Karpas-422 (cell line): ENCODE measurements around the gene HERPUD1. TPM values are rescaled to one million over a fixed set of nuclear protein-coding genes. Genes with fewer than 3 reads are reported as not detected.
"Not testable (repeated sequence)": the region's sequence is repeated elsewhere in the genome, so short reads cannot be mapped to it uniquely, and the experiment has no call there.

Experiments used
- DNase-seq: peaks from one replicate; pipeline ENCODE4 v3.0.0-alpha.2; 2015
- H2AFZ ChIP-seq: fragments of 200-600 bp; sonication (generic); 2 replicates; pipeline ENCODE4 v1.6.1; 2014; ENCODE audit warnings: antibody characterized with exemption, low read length, mixed read lengths
- H3K27ac ChIP-seq: fragments of 200-600 bp; sonication (generic); 2 replicates; pipeline ENCODE4 v1.5.1; 2014; ENCODE audit warnings: mild to moderate bottlenecking, low read length, moderate library complexity
- H3K27me3 ChIP-seq: fragments of 200-600 bp; sonication (generic); 2 replicates; pipeline ENCODE4 v1.6.1; 2014; ENCODE audit warnings: low read length, mixed read lengths
- H3K36me3 ChIP-seq: fragments of 200-600 bp; sonication (generic); 2 replicates; pipeline ENCODE4 v1.6.1; 2014; ENCODE audit warnings: low read length, mixed read lengths; ENCODE audit not compliant: insufficient read depth
- H3K4me1 ChIP-seq: fragments of 200-600 bp; sonication (generic); 2 replicates; pipeline ENCODE4 v1.6.1; 2014; ENCODE audit warnings: mild to moderate bottlenecking, low read length, mixed read lengths
- H3K4me2 ChIP-seq: fragments of 200-600 bp; sonication (generic); 2 replicates; pipeline ENCODE4 v1.6.1; 2014; ENCODE audit warnings: low read length, low read depth, mild to moderate bottlenecking; ENCODE audit not compliant: poor library complexity, severe bottlenecking
- H3K4me3 ChIP-seq: fragments of 200-600 bp; sonication (generic); 2 replicates; pipeline ENCODE4 v1.5.1; 2014; ENCODE audit warnings: mild to moderate bottlenecking, antibody characterized with exemption, low read length, mixed read lengths
- H3K79me2 ChIP-seq: fragments of 200-600 bp; sonication (generic); 2 replicates; pipeline ENCODE4 v1.6.1; 2014; ENCODE audit warnings: mild to moderate bottlenecking, low read length, mixed read lengths
- H3K9ac ChIP-seq: fragments of 200-600 bp; sonication (generic); 2 replicates; pipeline ENCODE4 v1.6.0; 2014; ENCODE audit warnings: low read length
- H3K9me2 ChIP-seq: fragments of 200-600 bp; sonication (generic), shearing (Covaris generic); replicated peaks from 2 replicates; pipeline ENCODE4 v1.6.0; 2014; ENCODE audit warnings: mild to moderate bottlenecking, low read length, moderate library complexity; ENCODE audit not compliant: insufficient read depth
- H3K9me3 ChIP-seq: fragments of 300-700, 200-600 bp; sonication (generic); 2 replicates; pipeline ENCODE4 v1.6.1; 2014; ENCODE audit warnings: low read length, mixed read lengths
- H4K20me1 ChIP-seq: fragments of 200-600 bp; sonication (generic); 2 replicates; pipeline ENCODE4 v1.6.1; 2014; ENCODE audit warnings: mild to moderate bottlenecking, antibody characterized with exemption, low read length, low read depth; ENCODE audit not compliant: insufficient read depth
- total RNA-seq: library from RNA; depleted of rRNA; stranded (reverse); fragments of >200 nt; shearing (Covaris generic); gene quantifications from 2 replicates; pipeline ENCODE4 v1.2.3, GENCODE V29; 2014; ENCODE audit warnings: low replicate concordance

Gene HERPUD1
- total RNA-seq, 1 experiment from 2014 or later: 112 TPM

DNA sequence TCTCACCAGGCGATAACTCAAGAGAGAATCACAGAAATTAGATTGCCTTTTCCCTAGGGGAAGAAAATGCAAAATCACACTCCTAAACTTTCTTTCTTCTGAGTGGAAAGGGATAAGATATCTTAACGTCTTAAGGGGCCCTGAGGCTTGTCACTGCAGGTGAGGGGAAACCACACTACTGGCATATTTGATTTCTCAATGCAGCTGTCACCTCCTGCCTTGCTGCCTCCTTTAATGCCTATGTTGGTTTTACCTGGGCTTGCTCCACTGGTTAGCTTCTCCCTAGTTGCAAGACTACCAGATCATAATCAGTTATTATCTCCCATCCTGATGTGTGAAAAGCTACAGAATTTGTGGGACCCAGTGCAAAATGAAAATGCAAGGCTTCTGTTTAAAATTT is 4.5 kb upstream of the HERPUD1 start:
- Histone ChIP-seq H3K4me3 (no peak overlapping the region), H3K9me3 (no peaks in the 10 kb centered on the region), H3K36me3 (no peaks in the 10 kb centered on the region), H3K79me2 (peaks cover 5% of the 10 kb centered on the region), H3K4me2 (no peak overlapping the region), H3K27ac (no peak overlapping the region), H4K20me1 (peaks cover 3% of the 10 kb centered on the region; the same call in 1 of the 2 replicates), H3K4me1 (peaks cover 27% of the 10 kb centered on the region), H3K9ac (no peak overlapping the region), H3K27me3 (no peaks in the 10 kb centered on the region), H2AFZ (no peak overlapping the region), H3K9me2 (no peaks in the 10 kb centered on the region)
- DNase-seq: no peak

DNA sequence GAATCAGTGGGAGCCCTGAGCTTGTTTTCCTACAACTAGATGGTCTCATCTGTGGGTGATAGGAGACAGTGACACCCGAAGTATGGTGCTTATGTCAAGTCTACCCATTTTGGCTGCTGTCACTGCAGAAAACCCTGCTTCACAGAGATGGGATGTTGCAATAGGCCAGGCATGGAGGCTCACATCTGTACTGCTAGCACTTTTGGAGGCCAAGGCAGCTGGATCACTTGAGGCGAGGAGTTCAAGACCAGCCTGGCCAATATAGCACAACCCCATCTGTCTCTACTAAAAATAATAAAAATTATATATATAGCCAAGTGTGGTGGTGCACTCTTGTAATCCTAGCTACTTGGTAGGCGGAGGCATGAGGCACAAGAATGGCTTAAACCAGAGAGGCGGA is 2.3 kb upstream of the HERPUD1 start:
- Histone ChIP-seq H3K9ac (no peak overlapping the region), H3K79me2 (peaks cover 26% of the 10 kb centered on the region), H3K36me3 (peaks cover 12% of the 10 kb centered on the region), H3K9me2 (no peaks in the 10 kb centered on the region), H3K4me2 (no peak overlapping the region), H3K27ac (peak overlapping the region; percentile 91; the same call in 1 of the 2 replicates), H2AFZ (peak overlapping the region; percentile 82; the same call in 1 of the 2 replicates), H3K27me3 (no peaks in the 10 kb centered on the region), H3K4me1 (peaks cover 41% of the 10 kb centered on the region), H4K20me1 (peaks cover 22% of the 10 kb centered on the region; the same call in 1 of the 2 replicates), H3K9me3 (no peaks in the 10 kb centered on the region), H3K4me3 (no peak overlapping the region)
- DNase-seq: peak; percentile 68

DNA sequence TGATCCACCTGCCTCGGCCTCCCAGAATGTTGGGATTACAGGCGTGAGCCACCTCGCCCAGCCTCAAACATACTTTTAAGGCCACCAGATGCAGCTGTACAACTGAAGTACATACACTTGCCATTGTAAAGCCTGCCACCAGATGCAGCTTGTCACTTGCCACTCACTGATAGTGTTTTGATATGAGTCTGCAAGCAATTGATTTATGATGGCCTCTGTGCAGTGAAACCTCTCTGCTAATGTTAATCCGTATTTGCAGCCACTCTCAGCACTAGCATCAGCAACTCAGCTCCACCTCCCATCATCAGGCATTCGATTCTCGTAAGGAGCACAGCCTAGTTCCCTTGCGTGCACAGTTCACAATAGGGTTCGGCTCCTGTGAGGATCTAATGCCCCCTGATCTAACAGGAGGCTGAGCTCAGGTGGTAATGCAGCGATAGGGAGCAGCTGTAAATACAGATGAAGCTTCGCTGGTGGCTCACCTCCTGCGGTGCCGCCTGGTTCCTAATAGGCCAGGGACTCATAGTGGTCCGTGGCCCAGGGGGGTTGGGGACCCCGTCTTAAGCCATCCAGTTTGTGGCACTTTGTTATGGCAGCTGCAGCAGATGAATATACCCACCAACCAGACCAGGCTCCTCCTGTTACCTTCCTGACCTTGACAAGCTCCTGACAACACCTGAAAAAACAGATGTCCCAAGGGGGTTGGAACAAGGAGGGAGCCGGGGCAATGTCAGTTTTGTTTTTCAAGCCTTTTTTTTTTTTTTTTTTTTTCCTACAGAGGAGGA is 1.3 kb upstream of the HERPUD1 start:
- Histone ChIP-seq H3K4me3 (peak overlapping the region; percentile 92), H3K79me2 (peaks cover 36% of the 10 kb centered on the region), H2AFZ (peak overlapping the region; percentile 82)

DNA sequence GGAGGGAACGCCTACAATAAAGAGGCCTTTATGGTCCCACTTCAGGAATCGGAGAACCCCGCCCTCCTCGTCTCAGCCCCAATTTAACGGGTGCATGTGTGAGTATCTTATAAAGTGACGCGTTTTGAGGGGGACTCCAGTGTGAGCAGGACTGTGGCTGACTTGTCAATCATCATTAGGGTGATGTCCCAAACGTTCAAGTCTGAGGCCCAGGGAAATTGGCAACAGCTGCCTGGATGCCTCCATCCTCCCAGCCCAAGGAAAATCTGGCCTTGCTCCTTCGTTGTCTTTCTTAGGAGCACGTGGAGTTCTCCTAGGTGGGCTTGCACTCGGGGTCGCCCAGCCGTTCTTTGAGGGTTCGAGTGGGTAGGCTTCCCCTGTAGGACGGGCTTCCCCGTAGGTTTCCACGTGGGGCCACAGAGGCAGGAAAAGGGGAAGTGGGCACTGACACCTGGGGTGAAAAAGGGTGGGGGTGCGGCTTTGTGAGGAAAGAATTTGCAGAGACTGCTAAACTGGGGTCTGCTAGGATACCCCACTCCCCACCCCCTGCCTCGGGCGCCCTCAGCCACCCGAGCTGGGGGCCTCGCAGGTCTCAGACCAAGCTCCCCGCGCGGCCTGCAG is 561 bp upstream of the HERPUD1 start:
- H3K4me1 ChIP-seq: peaks cover 59% of the 10 kb centered on the region
- peak; percentile 93 for DNase-seq
- peak overlapping the region; percentile 92 for H3K4me3 ChIP-seq
- H2AFZ ChIP-seq: 0 out of 2 replicates have a peak overlapping the region, but pooled peaks have one; percentile 35
- H3K9me2 ChIP-seq: no peaks in the 10 kb centered on the region
- H3K27ac ChIP-seq: peak overlapping the region; percentile 91
- H3K9me3 ChIP-seq: no peaks in the 10 kb centered on the region
- H3K36me3 ChIP-seq: peaks cover 28% of the 10 kb centered on the region
- H3K9ac ChIP-seq: peak overlapping the region; percentile 87
- peaks cover 43% of the 10 kb centered on the region for H3K79me2 ChIP-seq
- peaks cover 28% of the 10 kb centered on the region; the same call in 1 of the 2 replicates for H4K20me1 ChIP-seq
- H3K27me3 ChIP-seq: no peaks in the 10 kb centered on the region
- H3K4me2 ChIP-seq: peak overlapping the region; percentile 90

More for the DNA sequence above, 1.3 kb upstream of the HERPUD1 start:
- no peaks in the 10 kb centered on the region for H3K9me3 ChIP-seq
- peaks cover 21% of the 10 kb centered on the region for H3K36me3 ChIP-seq
- H3K9me2 ChIP-seq: no peaks in the 10 kb centered on the region
- peak overlapping the region; percentile 91 for H3K27ac ChIP-seq
- peaks cover 52% of the 10 kb centered on the region for H3K4me1 ChIP-seq
- DNase-seq: peak; percentile 63
- peak overlapping the region; percentile 87 for H3K9ac ChIP-seq
- H3K4me2 ChIP-seq: peak overlapping the region; percentile 90
- peaks cover 28% of the 10 kb centered on the region; the same call in 1 of the 2 replicates for H4K20me1 ChIP-seq
- H3K27me3 ChIP-seq: no peaks in the 10 kb centered on the region

DNA sequence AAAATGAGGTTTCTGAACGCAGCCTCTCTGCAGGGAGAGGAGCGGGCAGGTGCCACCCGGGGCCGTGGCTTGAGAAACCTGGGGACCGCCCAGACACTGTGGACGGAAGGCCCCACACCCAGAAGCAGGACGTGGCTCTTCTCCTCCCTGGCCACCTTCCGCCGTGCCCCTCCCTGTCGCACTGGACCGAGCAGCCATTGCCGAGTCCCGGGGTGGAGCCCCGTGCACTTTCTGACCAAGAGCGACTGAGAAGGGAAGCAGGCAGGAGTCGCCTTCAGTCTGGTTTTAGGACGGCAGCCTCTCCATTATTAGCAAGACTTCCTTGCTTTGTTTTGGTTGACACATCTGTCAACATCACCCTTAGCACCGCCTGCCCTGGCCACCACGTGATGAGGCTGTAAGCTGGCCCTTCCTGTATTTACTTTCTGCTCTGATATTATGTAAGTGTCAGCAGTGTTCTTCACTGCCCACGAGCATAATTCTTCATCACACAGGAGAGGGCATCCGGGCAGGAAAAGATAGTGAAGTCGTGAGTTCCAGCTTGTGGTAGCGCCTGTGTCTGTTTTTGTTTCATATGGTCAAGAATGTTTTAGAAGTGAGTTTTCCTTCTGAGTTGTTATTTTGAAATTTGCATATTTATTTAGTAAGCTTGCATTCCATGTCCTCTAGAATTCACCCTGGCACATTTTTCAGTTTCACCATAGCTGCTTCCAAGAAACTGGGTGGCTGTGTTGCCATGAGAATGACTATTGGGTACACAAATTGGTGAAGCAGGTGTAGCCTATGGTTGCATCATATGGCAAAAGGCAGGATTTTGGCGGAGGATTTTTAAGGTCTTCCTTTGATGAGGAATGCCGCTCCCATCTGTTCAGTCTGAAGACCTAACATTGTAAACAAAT is 1.0 kb downstream of the HERPUD1 start:
- peaks cover 57% of the 10 kb centered on the region for H3K79me2 ChIP-seq
- H3K4me3 ChIP-seq: peak overlapping the region; percentile 92
- H3K4me2 ChIP-seq: peak overlapping the region; percentile 90
- H3K4me1 ChIP-seq: peaks cover 69% of the 10 kb centered on the region
- peak overlapping the region; percentile 87 for H3K9ac ChIP-seq
- H3K36me3 ChIP-seq: peaks cover 44% of the 10 kb centered on the region
- H2AFZ ChIP-seq: no peak overlapping the region
- peaks cover 28% of the 10 kb centered on the region; the same call in 1 of the 2 replicates for H4K20me1 ChIP-seq
- peak; percentile 69 for DNase-seq
- H3K9me3 ChIP-seq: no peaks in the 10 kb centered on the region
- H3K27ac ChIP-seq: peak overlapping the region; percentile 91
- no peaks in the 10 kb centered on the region for H3K27me3 ChIP-seq
- no peaks in the 10 kb centered on the region for H3K9me2 ChIP-seq

DNA sequence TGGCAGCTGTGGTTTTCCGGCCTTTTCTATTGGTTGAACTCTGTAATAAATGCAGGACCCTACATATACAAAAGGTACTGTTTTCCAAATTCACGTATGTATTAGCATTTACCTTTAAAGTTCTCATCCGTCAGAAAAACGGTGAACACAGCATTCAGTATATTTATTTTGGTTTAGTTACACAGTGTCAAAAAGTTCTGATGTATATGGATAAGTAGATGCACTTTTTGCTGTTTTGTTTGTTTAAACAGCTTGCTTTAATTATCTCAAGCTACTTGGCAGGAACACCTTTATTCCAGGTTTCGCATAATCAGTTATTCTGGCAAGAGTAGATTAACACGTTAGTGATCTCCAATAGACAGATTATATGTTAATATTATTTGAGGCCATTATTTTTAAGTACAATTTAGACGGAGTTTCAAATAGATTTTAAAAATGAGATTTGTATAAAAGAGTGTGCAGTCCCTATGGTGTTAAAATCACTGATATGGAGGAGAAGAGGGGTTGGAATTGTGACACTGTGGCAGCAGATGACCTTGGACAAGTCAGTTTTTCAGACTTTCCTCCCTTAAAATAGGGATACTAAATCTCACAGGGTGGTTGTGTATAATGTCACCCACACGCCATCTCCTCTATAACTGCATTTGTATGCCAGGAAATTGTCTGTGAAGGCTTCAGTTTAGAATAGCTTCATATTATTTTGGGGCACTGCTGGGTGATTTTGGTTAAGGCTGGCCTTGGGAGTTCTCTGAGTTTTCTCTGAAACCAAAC is 2.1 kb downstream of the HERPUD1 start:
- H2AFZ ChIP-seq: no peak overlapping the region
- peaks cover 53% of the 10 kb centered on the region for H3K36me3 ChIP-seq
- H3K27ac ChIP-seq: peak overlapping the region; percentile 91
- DNase-seq: no peak
- H3K4me2 ChIP-seq: peak overlapping the region; percentile 90
- H3K4me1 ChIP-seq: peaks cover 78% of the 10 kb centered on the region
- H3K79me2 ChIP-seq: peaks cover 62% of the 10 kb centered on the region
- H3K9me3 ChIP-seq: no peaks in the 10 kb centered on the region
- peak overlapping the region; percentile 92 for H3K4me3 ChIP-seq
- H3K9ac ChIP-seq: peak overlapping the region; percentile 87
- H3K9me2 ChIP-seq: no peaks in the 10 kb centered on the region
- H3K27me3 ChIP-seq: no peaks in the 10 kb centered on the region
- peaks cover 28% of the 10 kb centered on the region; the same call in 1 of the 2 replicates for H4K20me1 ChIP-seq

DNA sequence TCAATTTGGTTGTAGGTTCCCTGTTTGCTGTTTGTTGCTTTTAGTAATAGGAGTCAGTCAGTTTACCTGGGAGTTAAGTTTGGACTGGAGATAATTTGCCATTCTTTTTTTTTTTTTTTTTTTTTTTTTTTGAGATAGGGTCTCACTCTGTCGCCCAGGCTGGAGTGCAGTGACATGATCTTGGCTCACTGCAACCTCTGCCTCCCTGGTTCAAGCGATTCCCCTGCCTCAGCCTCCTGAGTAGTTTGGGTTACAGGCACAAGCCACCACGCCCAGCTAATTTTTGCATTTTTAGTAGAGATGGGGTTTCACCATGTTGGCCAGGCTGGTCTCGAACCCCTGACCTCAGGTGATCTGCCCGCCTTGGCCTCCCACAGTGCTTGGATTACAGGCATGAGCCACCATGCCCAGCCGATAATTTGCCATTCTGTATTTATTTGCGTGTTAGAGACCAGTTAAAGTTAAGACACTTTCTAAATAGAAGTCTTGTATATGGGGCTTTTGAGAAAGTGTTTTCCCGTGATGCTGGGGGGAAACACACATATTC is 2.7 kb downstream of the HERPUD1 start:
- peaks cover 65% of the 10 kb centered on the region for H3K79me2 ChIP-seq
- peak overlapping the region; percentile 91 for H3K27ac ChIP-seq
- H3K4me3 ChIP-seq: peak overlapping the region; percentile 92
- not testable (repeated sequence) for H3K9me3 ChIP-seq, H3K27me3 ChIP-seq, DNase-seq, H2AFZ ChIP-seq, H3K9me2 ChIP-seq
- H3K4me1 ChIP-seq: peaks cover 83% of the 10 kb centered on the region
- H4K20me1 ChIP-seq: peaks cover 31% of the 10 kb centered on the region; the same call in 1 of the 2 replicates
- H3K36me3 ChIP-seq: peaks cover 59% of the 10 kb centered on the region
- peak overlapping the region; percentile 90 for H3K4me2 ChIP-seq
- H3K9ac ChIP-seq: peak overlapping the region; percentile 87
